ENCODE measurements around the gene INHA. TPM values are rescaled to one million over a fixed set of nuclear protein-coding genes. Genes with fewer than 3 reads are reported as not detected.

INHA gene
- total and polyA plus RNA-seq, 5 donors = 16.7 to 47.6 (median 28.7) TPM

Small RNA genes lying within 50 kb of the gene (microRNA-seq; reads per million reads assigned to microRNA genes)
- 3.2 to 4.6 reads per million in 2 donors for gene MIR3132

Other genes with a start within 250 kb of the INHA start
- gene RESP18, start 239.6 kb upstream of the INHA start, total RNA-seq = not detected
- gene RESP18, start 239.6 kb upstream of the INHA start, polyA plus RNA-seq = not detected
- 10 to 100 TPM; 42.2 to 58.8 (median 56.2) TPM for gene DNPEP, start 184.4 kb upstream of the INHA start, total RNA-seq
- 50.0 TPM for gene DNPEP, start 184.4 kb upstream of the INHA start, polyA plus RNA-seq
- over 10,000 TPM in 1 of 4 donors, 1,000 to 10,000 TPM in 3; 6,970 to 10,932 (median 7,338) TPM for gene DES, start 153.9 kb upstream of the INHA start, total RNA-seq
- gene DES, start 153.9 kb upstream of the INHA start, polyA plus RNA-seq = 9,146 TPM
- 100 to 1,000 TPM; 122 to 176 (median 159) TPM for gene SPEG, start 137.5 kb upstream of the INHA start, total RNA-seq
- 85.5 TPM for gene SPEG, start 137.5 kb upstream of the INHA start, polyA plus RNA-seq
- gene GMPPA, start 73.4 kb upstream of the INHA start, total RNA-seq = 10 to 100 TPM; 22.9 to 27.5 (median 25.4) TPM
- gene GMPPA, start 73.4 kb upstream of the INHA start, polyA plus RNA-seq = 21.6 TPM
- gene ASIC4, start 57.8 kb upstream of the INHA start, total RNA-seq = 1 to 10 TPM in 3 of 4 donors, under 1 TPM in 1; 0.28 to 1.8 (median 1.6) TPM
- gene ASIC4, start 57.8 kb upstream of the INHA start, polyA plus RNA-seq = 0.57 TPM
- 100 to 1,000 TPM in 2 of 4 donors, 10 to 100 TPM in 2; 92.6 to 145 (median 101) TPM for gene CHPF, start 28.5 kb upstream of the INHA start, total RNA-seq
- 115 TPM for gene CHPF, start 28.5 kb upstream of the INHA start, polyA plus RNA-seq
- gene TMEM198, start 28.3 kb upstream of the INHA start, total RNA-seq = 1 to 10 TPM; 1.8 to 3.4 (median 3.1) TPM
- 3.4 TPM for gene TMEM198, start 28.3 kb upstream of the INHA start, polyA plus RNA-seq
- gene OBSL1, start 771 bp upstream of the INHA start, total RNA-seq = 100 to 1,000 TPM; 263 to 321 (median 294) TPM
- gene OBSL1, start 771 bp upstream of the INHA start, polyA plus RNA-seq = 179 TPM
- 10 to 100 TPM; 12.1 to 19.0 (median 15.1) TPM for gene STK11IP, start 25.5 kb downstream of the INHA start, total RNA-seq
- gene STK11IP, start 25.5 kb downstream of the INHA start, polyA plus RNA-seq = 13.4 TPM
- gene SLC4A3, start 55.3 kb downstream of the INHA start, total RNA-seq = 100 to 1,000 TPM; 322 to 445 (median 392) TPM
- gene SLC4A3, start 55.3 kb downstream of the INHA start, polyA plus RNA-seq = 288 TPM